NT2/D1 (cell line): Measurements from ENCODE around the gene DNAAF1.
"Not testable (repeated sequence)": the region's sequence is repeated elsewhere in the genome, so short reads cannot be mapped to it uniquely, and the experiment has no call there.

ENCODE experiments used
- DNase-seq: peaks from one replicate; pipeline ENCODE4 v3.0.0-alpha.2; 2011; ENCODE audit warnings: low read depth, low spot score
- H3K27me3 ChIP-seq: 2 replicates; pipeline ENCODE4 v1.6.0; 2011; ENCODE audit warnings: mild to moderate bottlenecking; ENCODE audit not compliant: insufficient read length, insufficient read depth
- H3K36me3 ChIP-seq: 2 replicates; pipeline ENCODE4 v1.6.1; 2011; ENCODE audit warnings: mild to moderate bottlenecking, low read length, mixed read lengths; ENCODE audit not compliant: insufficient read depth, insufficient read length
- H3K4me1 ChIP-seq: 2 replicates; pipeline ENCODE4 v1.5.1; 2011; ENCODE audit not compliant: insufficient read depth, insufficient read length
- H3K4me3 ChIP-seq: 2 replicates; pipeline ENCODE4 v1.5.1; 2011; ENCODE audit warnings: low read depth; ENCODE audit not compliant: insufficient read length
- H3K9ac ChIP-seq: 2 replicates; pipeline ENCODE4 v1.6.0; 2011; ENCODE audit warnings: low read depth; ENCODE audit not compliant: insufficient read length
- H3K9me3 ChIP-seq: 2 replicates; pipeline ENCODE4 v1.5.1; 2011; ENCODE audit warnings: mild to moderate bottlenecking, low read length; ENCODE audit not compliant: insufficient read depth
- SUZ12 ChIP-seq: IDR thresholded peaks from 2 replicates; pipeline ENCODE4 v1.6.1; 2011; ENCODE audit not compliant: insufficient read length, insufficient read depth; ENCODE audit errors: extremely low read depth
- YY1 ChIP-seq: IDR thresholded peaks from 2 replicates; pipeline ENCODE4 v1.6.1; 2011; ENCODE audit not compliant: insufficient read length, insufficient read depth
- ZNF274 ChIP-seq: IDR thresholded peaks from 2 replicates; pipeline ENCODE4 v1.6.1; 2011; ENCODE audit warnings: mild to moderate bottlenecking, low read depth, low read length

DNAAF1 gene

DNA sequence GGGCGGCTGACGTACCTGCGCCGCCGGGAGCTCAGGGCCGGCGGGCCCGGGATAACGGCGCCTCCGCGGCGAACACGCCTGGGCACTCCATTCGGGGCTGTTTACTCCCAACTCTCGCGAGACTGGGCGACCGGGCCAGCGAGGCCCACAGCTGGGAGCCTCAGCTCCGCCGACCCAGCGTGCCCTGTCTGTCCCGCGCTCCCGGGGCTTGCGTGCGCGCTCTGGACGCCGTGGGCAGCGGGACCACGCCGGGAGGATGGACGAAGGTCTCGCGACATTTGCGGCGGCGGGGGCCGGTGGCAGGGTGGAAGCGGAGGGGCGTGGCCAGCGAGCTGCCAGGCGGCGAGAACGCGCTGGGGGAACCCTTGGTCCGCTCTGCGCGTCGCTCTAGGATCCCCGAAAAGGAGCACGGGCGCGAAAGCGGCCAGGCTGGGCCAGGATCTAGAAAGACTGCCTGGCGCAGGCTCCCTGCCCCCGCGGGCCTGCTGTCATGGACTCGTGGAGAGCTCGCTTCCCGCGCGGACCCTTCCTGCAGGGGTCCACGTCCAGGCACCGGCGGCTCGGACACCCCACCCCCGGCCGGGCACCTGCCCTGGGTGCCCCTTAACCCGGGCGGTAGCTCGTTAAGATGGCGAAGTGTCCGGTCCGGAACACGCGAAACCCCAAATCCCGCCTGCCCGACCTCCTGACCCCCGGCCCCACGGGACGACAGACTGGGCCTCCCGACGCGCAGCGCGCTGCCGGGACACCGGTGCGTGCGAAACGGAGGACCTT lies 28.2 kb upstream of the DNAAF1 start, which contains the start of gene MBTPS1:
TSS of gene MBTPS1 (minus strand) at position 223 of the 774 bp plus-strand sequence. CDS start 15,159 bp downstream, outside the sequence.
- H3K27me3 ChIP-seq: peaks cover 9% of the 10 kb centered on the region
- TF ChIP-seq ZNF274 (no peak), YY1 (no peak), SUZ12 (no peak)
- H3K36me3 ChIP-seq: no peaks in the 10 kb centered on the region
- no peaks in the 10 kb centered on the region for H3K4me1 ChIP-seq
- no peaks in the 10 kb centered on the region for H3K9me3 ChIP-seq
- peak; percentile 98 for DNase-seq
- peak within 1 kb of the TSS; percentile 94 for H3K4me3 ChIP-seq
- peak within 1 kb of the TSS; percentile 98 for H3K9ac ChIP-seq

DNA sequence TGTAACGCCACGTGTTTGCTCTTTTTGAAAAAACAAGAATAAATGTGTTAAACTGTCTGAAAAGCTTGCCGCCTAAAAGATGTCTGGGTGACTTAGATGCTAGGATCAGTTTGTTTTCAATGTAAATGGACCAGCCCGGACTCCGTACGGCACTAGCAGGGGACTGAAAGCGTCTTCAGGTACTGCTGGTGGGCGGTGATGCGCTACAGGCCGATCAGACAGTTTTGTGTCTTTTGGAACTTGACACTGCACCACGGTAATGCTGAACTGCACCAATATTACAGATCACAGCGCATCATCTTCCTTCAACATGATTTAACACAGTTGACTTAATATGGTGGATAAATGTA lies 27.6 kb upstream of the DNAAF1 start:
- no peaks in the 10 kb centered on the region for H3K9me3 ChIP-seq
- DNase-seq: no peak
- peaks cover 9% of the 10 kb centered on the region for H3K27me3 ChIP-seq
- H3K4me1 ChIP-seq: no peaks in the 10 kb centered on the region
- TF ChIP-seq ZNF274: no peak
- TF ChIP-seq YY1: no peak
- no peak for TF ChIP-seq SUZ12
- peak overlapping the region; percentile 94 for H3K4me3 ChIP-seq
- peak overlapping the region; percentile 98 for H3K9ac ChIP-seq
- peaks cover 2% of the 10 kb centered on the region for H3K36me3 ChIP-seq

GRCh38 chr16:84118315-84118714 lies 26.8 kb upstream of the DNAAF1 start:
- DNase-seq, H3K4me3 ChIP-seq, H3K9ac ChIP-seq, H3K27me3 ChIP-seq, H3K36me3 ChIP-seq, H3K4me1 ChIP-seq, H3K9me3 ChIP-seq: not testable (repeated sequence)

- Histone ChIP-seq H3K9ac (no peak overlapping the region), H3K27me3 (peaks cover 9% of the 10 kb centered on the region), H3K4me3 (no peak overlapping the region), H3K4me1 (no peaks in the 10 kb centered on the region), H3K9me3 (no peaks in the 10 kb centered on the region), H3K36me3 (peaks cover 20% of the 10 kb centered on the region)
- DNase-seq: no peak
- TF ChIP-seq YY1 (no peak), ZNF274 (no peak), SUZ12 (no peak)
Observed at GRCh38 chr16:84119368-84119767, 25.7 kb upstream of the DNAAF1 start.

- no peaks in the 10 kb centered on the region for H3K4me1 ChIP-seq
- DNase-seq: no peak
- TF ChIP-seq ZNF274: no peak
- no peak for TF ChIP-seq SUZ12
- no peak for TF ChIP-seq YY1
- H3K9ac ChIP-seq: no peak overlapping the region
- H3K9me3 ChIP-seq: no peaks in the 10 kb centered on the region
- peaks cover 22% of the 10 kb centered on the region for H3K36me3 ChIP-seq
- peaks cover 9% of the 10 kb centered on the region for H3K27me3 ChIP-seq
- no peak overlapping the region for H3K4me3 ChIP-seq
Observed at GRCh38 chr16:84120023-84120422, 25.1 kb upstream of the DNAAF1 start.

- Histone ChIP-seq H3K36me3 (peaks cover 23% of the 10 kb centered on the region), H3K27me3 (peaks cover 9% of the 10 kb centered on the region), H3K9me3 (no peaks in the 10 kb centered on the region), H3K4me1 (no peaks in the 10 kb centered on the region), H3K4me3 (no peak overlapping the region), H3K9ac (no peak overlapping the region)
- TF ChIP-seq ZNF274: no peak
- TF ChIP-seq YY1: no peak
- TF ChIP-seq SUZ12: no peak
- DNase-seq: no peak
Observed at GRCh38 chr16:84121007-84121406, 24.1 kb upstream of the DNAAF1 start.

DNA sequence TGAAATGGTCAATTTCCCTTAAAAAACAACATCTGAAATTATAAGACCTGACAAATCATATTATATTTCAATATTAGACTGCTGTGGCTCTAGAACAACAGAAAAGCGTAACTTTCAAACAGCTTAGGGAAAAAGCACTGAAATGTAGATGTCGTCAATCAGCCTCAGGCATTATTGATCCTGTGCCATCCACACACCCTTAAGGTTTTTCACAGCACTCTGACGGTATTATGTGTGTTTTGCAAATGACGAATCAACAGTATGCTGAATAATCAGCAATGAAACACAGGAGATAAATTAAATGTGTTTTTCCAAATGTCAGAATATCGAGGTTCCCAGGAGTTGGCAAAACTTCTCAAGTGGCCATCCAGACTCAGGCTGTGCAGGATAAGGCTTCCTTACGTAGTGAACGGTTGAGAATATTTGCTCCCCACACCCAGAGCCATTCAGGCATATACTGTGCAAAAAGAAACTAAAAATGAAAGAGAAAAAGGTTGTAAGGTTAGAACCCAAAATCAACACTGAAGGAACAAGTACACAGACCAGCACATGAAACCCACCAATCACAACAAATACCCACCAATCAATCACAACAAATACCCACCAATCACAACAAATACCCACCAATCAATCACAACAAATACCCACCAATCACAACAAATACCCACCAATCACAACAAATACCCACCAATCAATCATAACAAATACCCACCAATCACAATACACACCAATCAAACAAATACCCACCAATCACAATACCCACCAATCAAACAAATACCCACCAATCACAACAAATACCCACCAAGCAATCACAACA lies 20.6 kb upstream of the DNAAF1 start:
- Histone ChIP-seq H3K36me3 (peaks cover 43% of the 10 kb centered on the region), H3K4me1 (no peaks in the 10 kb centered on the region), H3K9ac (no peak overlapping the region), H3K4me3 (no peak overlapping the region), H3K9me3 (no peaks in the 10 kb centered on the region), H3K27me3 (no peaks in the 10 kb centered on the region)
- DNase-seq: no peak
- TF ChIP-seq YY1: no peak
- no peak for TF ChIP-seq ZNF274
- TF ChIP-seq SUZ12: no peak
